Femur (tissue), 1 donor: ENCODE data around the gene SELPLG.
"Not testable (repeated sequence)": the region's sequence is repeated elsewhere in the genome, so short reads cannot be mapped to it uniquely, and the experiment has no call there.

Source experiments
- DNase-seq: peaks from one replicate; pipeline ENCODE4 v3.0.0-alpha.2; 2017

The SELPLG gene

DNA sequence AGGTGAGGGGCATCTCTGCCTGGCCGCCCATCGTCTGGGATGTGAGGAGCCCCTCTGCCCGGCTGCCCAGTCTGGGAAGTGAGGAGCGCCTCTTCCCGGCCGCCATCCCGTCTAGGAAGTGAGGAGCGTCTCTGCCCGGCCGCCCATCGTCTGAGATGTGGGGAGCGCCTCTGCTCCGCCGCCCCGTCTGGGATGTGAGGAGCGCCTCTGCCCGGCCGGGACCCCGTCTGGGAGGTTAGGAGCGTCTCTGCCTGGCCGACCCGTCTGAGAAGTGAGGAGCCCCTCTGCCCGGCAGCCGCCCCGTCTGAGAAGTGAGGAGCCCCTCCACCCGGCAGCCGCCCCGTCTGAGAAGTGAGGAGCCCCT, 22.1 kb upstream of the SELPLG start:
- DNase-seq, result not testable (repeated sequence)

- DNase-seq, result not testable (repeated sequence)
These were observed 20.9 kb upstream of the SELPLG start for GRCh38 chr12:108654622-108655021.

DNA sequence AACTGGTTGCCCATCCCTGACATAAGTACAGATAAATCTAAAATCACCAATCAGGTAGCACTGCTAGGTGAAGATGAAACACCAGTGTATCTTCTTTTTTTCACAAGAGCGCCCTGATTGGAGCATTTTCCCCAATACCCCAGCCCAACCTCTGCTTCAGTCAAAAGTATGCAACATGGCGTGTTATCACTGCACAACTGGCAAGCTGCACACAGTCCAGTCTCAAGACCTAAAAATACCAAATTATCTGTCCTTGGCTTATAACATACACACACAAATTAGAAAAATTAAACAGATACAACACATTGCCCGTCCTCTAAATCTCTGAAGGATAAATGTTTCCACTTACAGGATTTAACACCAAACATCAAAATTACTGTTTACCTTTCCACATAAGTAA, 20.2 kb upstream of the SELPLG start:
- DNase-seq, result no peak

GRCh38 chr12:108653082-108653516, 19.4 kb upstream of the SELPLG start:
- no peak for DNase-seq

DNA sequence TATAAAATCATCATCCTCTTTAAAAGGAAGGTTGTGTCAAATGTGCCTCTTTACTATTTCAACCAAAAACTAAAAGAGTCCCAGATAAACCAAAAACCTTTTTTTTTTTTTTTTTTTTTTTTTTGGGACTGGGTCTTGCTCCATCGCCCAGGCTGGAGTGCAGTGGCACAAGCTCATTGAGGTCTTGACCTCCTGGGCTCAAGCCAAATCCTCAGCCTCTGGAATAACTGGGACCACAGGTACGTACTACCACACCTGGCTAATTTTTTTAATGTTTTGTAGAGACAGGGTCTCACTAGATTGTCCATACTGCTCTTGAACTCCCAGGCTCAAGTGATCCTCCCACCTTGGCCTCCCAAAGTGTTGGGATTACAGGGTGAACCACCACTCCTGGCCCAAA, 16.4 kb upstream of the SELPLG start:
- DNase-seq, result no peak

GRCh38 chr12:108649669-108650068, 16.0 kb upstream of the SELPLG start:
- DNase-seq, result no peak

DNA sequence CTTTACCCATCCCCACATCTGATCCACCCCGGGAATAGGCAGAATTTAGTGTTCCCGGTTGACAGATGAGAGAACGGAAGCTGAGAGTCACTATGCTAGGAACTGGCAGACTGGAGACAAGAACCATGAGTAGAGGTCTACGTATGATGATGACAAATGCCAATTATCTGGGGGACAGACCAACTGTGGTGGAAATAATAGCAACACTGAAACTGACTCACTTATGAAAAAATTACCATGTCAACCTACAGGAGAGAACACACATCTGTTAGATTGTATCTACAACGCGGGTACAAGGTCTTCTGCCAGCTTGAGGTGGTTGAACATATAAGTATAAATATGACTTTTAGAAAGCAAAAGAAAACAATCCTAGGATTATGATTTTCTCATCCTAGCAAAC, 15.4 kb upstream of the SELPLG start:
- no peak for DNase-seq

- no peak for DNase-seq
These were observed 14.7 kb upstream of the SELPLG start for GRCh38 chr12:108648371-108648770.

DNA sequence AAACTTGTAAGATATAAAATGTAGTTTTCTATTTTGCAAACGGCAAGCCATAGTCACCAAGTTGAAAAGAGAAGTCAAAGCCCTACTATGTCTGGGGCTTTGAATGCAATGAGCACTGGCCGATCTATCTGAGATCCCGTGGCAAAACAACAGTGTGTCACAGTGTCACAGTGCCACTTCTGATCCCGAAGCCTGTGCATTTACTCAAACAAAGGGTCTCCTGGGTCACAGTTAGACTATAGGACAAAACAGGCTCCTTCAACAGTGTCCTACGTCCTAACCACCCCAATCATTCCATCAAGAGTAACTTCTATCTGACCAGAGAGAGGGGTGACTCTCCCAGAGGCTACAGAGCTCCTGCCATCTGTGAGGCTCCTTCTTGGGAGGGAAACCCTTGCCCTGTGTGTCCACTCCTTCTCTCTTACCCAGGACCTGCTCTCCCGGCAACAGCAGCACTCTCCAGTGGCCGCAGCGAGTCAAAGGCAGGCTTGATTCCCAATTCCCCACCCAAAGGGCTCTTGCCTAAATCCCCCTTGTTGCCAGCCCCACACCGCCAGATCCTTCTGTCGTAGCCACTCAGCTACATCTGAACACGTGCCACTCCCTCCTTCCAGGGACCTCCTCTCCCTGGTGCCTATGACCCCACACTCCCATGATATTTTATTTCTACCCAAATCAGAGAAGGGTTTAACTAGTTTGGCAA, 14.0 kb upstream of the SELPLG start:
- no peak for DNase-seq

DNA sequence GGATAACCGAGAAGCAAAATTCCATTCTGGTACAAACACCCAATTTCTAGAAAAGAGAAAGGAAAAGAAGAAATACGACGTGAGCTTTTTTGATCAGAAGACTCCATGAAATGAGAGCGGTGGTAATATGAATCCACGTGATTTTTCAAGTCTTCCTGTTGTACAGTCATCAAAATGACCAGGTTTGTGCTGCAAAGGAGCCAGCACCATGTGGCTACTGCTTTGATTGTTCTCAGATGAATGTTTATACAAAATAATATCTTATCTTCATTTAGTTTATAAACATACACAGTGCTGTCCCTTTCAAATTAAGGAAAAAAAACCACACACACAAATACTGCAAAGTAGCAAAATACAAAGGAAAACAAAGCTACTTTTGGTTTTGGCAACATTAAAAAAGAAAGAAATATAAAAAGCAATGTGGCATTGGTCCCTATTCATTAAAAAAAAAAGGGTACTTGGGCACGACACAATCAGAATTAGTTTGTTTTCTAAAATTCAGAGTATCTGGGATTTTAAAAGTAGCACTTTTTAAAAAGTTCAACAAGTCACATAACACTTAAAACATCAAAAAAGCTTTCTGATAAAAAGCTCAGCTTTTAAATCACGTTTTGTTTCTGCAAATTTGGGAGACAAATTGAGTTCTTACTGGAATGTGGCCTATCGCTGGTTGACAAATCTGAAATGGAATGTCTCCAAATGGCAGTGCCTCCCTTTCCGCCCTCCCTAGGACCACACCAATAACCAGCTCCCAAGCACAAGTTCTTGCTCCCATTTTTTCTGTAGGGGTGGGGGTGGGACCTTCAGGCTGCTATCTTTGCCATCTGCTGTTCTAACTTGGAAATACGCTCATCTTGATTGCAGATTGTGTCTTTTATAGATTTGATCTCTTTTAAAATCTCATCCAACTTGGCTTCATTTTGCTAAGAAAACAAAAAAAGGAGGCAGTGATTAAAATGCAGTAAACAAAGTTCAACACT, 13.2 kb upstream of the SELPLG start:
- DNase-seq, result no peak

- DNase-seq, result no peak
These were observed 12.2 kb upstream of the SELPLG start for GRCh38 chr12:108645686-108646599.

DNA sequence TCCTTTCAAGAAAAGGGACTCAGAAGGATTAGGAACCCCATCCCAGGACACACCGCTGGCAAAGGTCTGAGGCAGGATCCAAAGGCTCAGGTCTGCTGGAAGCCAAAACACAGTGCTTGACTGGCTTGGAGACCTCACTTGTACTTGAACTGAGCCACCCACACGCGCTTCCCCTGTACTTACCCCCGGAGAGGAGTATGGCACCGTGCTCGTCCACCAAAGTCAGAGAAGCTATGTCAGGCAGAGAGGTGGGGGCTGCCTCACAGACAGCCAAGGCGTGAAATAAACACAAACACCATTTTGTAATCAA, 11.1 kb upstream of the SELPLG start:
- DNase-seq, result no peak

- DNase-seq, result no peak
These were observed 10.5 kb upstream of the SELPLG start for GRCh38 chr12:108643941-108644810.

DNA sequence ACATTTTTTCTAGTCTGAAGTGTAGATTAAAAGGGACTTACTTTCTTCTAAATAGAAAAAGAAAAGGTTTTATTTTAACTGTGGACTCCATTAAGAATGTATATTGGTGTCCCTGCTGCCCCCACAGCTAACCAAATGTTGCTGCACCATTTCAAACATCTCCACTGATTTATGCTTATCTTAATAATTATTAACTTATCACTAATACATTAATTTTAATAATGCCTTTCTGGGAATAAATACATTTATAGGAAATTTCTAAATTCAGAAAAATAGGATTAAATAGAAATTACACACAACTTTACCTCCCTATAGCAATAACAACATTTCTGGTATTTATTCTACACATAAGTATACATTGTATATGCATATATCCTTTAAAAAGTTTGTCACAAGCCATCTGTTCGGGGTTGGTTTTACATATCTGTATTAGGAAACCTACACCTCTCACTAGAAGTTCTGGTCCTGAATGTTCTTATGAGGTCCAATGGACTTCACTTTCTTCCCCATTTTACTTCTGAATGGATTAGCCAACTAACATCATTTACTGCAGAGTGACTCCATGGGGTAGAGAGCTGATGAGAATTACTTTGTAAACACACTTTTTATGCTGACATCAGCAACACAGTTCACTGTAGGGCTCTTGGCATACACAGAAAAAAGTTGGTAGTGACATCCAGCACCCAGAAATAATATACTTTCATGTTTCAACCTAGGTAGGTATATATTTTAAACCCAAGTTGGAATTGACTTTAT, 9.4 kb upstream of the SELPLG start:
- no peak for DNase-seq

DNA sequence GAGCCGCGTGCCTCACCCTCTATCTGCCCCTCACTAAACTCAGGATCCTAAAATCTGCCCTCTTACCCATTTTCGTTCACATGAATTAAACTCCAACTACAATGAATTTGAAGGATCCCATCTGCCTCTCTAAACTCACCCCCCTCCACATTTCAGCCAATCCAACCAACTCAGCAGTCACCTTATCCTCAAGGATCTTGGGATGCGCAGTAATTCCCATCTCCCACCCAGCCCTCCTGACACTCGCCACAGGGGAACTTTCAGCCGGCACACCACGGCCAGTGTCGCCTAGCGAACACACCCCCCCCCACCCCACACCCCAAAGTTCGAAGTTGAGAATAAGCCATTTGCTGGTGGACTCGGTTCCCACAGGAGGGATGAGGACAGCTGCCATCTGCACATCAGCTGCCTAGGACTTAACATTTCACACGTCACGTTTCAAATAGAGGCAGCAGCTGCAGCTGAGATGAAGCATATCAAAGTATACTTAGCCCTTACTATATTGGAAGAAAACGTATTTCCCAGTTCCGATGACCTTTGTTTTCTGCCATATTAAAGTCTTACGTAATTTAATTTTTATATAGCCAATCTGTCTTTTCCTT, 8.7 kb upstream of the SELPLG start:
- DNase-seq, result peak; percentile 79

GRCh38 chr12:108641446-108642268, 8.0 kb upstream of the SELPLG start:
- no peak for DNase-seq

DNA sequence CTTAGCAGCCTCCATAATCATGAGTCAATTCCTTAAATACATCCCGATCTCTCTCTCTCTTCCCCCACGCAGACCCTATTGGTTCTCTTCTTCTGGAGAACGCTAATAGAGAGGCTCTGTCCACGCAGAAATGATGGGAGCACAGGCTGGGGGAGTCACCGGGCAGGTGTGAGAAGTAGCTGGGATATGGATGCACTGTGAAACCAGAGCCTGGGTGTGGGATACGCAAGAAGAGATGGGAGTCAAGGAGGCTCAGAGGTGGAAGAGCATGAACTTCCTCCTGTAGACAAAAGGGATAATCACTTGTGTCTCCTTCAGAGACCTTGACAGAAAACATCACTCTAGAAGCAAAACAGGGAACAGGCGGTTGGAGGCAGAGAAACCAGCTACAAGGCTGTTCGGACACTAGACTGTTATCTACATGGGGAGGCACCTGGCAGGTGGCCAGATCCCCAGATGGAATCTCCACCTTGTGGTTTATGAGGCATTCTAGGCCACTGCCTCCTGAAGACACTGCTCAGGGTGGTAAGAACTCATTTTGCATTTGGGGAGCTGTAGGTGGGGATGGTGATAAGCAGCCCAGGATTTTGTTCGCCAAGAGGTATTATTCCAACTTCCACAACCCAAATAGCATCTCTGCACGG, 7.2 kb upstream of the SELPLG start:
- no peak for DNase-seq

DNA sequence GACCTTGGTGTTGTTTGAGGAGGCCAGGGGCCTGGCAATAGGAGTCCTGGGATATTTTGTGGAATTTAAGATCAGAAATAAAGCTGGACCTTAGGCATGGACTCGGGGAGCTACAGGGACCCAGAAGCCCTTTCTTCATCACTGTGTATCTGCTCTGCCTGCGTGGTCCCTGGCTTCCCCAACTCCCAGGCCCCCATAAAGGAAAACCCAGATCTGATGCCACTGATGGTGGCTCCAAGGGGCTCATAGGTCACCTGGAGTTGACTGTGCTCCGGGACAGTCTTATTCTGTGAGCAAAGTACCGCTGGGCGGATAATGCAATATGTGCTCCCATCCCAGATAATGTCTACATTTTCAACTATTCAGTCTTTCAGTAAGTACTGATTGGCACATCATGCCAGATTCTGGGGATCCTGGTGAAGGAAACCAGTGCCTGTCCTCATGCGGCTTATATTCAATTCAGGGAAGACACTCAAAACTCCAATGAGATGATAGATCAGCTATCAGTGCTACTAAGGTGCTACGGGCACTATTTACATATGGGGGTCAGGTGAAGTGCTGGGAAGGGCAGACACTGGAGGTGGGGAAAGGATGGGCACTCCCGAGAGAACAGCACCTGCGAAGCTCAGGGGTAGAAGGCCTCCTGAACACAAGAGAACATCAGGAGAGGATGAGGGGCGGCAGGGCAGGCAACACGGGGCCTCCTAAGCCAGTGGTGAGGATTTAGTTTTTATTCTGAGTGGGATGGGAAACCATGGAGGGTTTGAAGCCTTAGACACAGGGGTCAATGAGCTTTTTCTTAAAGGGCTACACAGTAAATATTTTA, 5.5 kb upstream of the SELPLG start:
- no peak for DNase-seq
